Measurements from ENCODE around the gene NF1.

The NF1 gene

GRCh38 chr17:31216031-31216751 is 121.4 kb downstream of the NF1 start:
- peaks cover 2% of the 10 kb centered on the region for H3K79me1 ChIP-seq (ENCODE audit: low read depth, low read length)
- no peaks in the 10 kb centered on the region for H3K27me3 ChIP-seq (ENCODE audit: control insufficient read depth in 3 of 3, insufficient read depth in 3 of 3, low read depth in 1 of 3, low read length in 3 of 3)
- no peak overlapping the region for H3K23ac ChIP-seq (ENCODE audit: low read depth, low read length, poor library complexity)
- no peak overlapping the region for H3K27ac ChIP-seq (replicated peaks; ENCODE audit: low read length)
- H3K4me3 ChIP-seq (ENCODE audit: low read length in 2 of 2): no peak overlapping the region
- no peaks in the 10 kb centered on the region for H3K9me3 ChIP-seq (replicated peaks in 1 of 2; ENCODE audit: control insufficient read depth in 2 of 2, insufficient read depth in 1 of 2, low read depth in 1 of 2, low read length in 2 of 2)
- H3K14ac ChIP-seq (ENCODE audit: low read length): no peak overlapping the region
- no peak overlapping the region for H3K4ac ChIP-seq (ENCODE audit: low read length)
- H4K8ac ChIP-seq (ENCODE audit: low read depth, low read length): no peak overlapping the region
- no peak overlapping the region for H2BK12ac ChIP-seq (ENCODE audit: low read length)
- no peak overlapping the region for H2AFZ ChIP-seq (ENCODE audit: low read length)
- no peak overlapping the region for H2BK15ac ChIP-seq (ENCODE audit: low read length)
- no peak overlapping the region for H2AK5ac ChIP-seq (ENCODE audit: low read depth, low read length)
- no peak overlapping the region for H3K9ac ChIP-seq (ENCODE audit: low read depth, low read length, poor library complexity)
- H3K18ac ChIP-seq (ENCODE audit: low read length): no peak overlapping the region
- H3K4me1 ChIP-seq (ENCODE audit: control insufficient read depth in 2 of 2, insufficient read depth in 1 of 2, low read depth in 1 of 2, low read length in 2 of 2): no peaks in the 10 kb centered on the region
- H3K36me3 ChIP-seq (replicated peaks in 1 of 2; ENCODE audit: control insufficient read depth in 2 of 2, insufficient read depth in 2 of 2, low read length in 2 of 2): peaks cover 4 to 70% of the 10 kb centered on the region in 2 donors
- H2BK120ac ChIP-seq (ENCODE audit: low read depth, low read length): no peak overlapping the region
- no peak overlapping the region for H2BK5ac ChIP-seq (ENCODE audit: low read length)
- DNase-seq (ENCODE audit: low spot score): peak; percentile 12
- WGBS, 2 donors (ENCODE audit: extremely low coverage in 2 of 2, insufficient read length in 2 of 2, insufficient replicate concordance in 1 of 2): no CpG with 5 or more reads among the region's 5 CpGs
- no peak overlapping the region for H3K4me2 ChIP-seq (ENCODE audit: insufficient read depth, low read length, poor library complexity, severe bottlenecking)
- no peak overlapping the region for H4K91ac ChIP-seq (ENCODE audit: low read depth, low read length, poor library complexity)

DNA sequence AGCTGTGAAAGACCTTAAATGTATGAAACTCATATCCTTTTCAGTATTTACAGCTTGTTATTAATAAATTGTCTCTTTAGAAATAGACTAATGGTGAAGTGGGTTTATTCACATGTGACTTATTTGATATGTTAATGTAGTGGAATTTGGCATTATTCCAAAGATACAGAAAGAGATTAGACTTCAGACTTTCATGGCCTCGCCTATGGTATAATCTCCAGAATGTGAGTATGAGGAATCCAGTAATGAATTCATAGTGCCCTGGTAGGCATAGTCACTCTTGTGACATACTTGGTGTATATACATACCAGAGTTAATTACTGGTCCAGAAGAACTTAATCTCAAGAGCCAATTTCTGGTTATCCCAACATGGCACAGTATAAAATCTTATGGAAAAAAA is 129.6 kb downstream of the NF1 start:
- WGBS, 2 donors (ENCODE audit: extremely low coverage in 2 of 2, insufficient read length in 2 of 2, insufficient replicate concordance in 1 of 2): no CpG with 5 or more reads among the region's 1 CpG
- Histone ChIP-seq H3K9me3 (replicated peaks in 1 of 2; ENCODE audit: control insufficient read depth in 2 of 2, insufficient read depth in 1 of 2, low read depth in 1 of 2, low read length in 2 of 2) (no peaks in the 10 kb centered on the region), H3K9ac (ENCODE audit: low read depth, low read length, poor library complexity) (no peak overlapping the region), H3K4me2 (ENCODE audit: insufficient read depth, low read length, poor library complexity, severe bottlenecking) (no peak overlapping the region), H2AK5ac (ENCODE audit: low read depth, low read length) (no peak overlapping the region), H3K79me1 (ENCODE audit: low read depth, low read length) (no peaks in the 10 kb centered on the region), H3K14ac (ENCODE audit: low read length) (no peak overlapping the region), H2BK120ac (ENCODE audit: low read depth, low read length) (no peak overlapping the region), H3K27me3 (ENCODE audit: control insufficient read depth in 3 of 3, insufficient read depth in 3 of 3, low read depth in 1 of 3, low read length in 3 of 3) (no peaks in the 10 kb centered on the region), H3K4me3 (ENCODE audit: low read length in 2 of 2) (no peak overlapping the region), H3K4me1 (ENCODE audit: control insufficient read depth in 2 of 2, insufficient read depth in 1 of 2, low read depth in 1 of 2, low read length in 2 of 2) (no peaks in the 10 kb centered on the region), H4K8ac (ENCODE audit: low read depth, low read length) (no peak overlapping the region), H2BK5ac (ENCODE audit: low read length) (no peak overlapping the region), H3K27ac (replicated peaks; ENCODE audit: low read length) (no peak overlapping the region), H3K36me3 (replicated peaks in 1 of 2; ENCODE audit: control insufficient read depth in 2 of 2, insufficient read depth in 2 of 2, low read length in 2 of 2) (peaks cover 5 to 81% of the 10 kb centered on the region in 2 donors), H2BK12ac (ENCODE audit: low read length) (no peak overlapping the region), H2AFZ (ENCODE audit: low read length) (no peak overlapping the region), H3K18ac (ENCODE audit: low read length) (no peak overlapping the region), H2BK15ac (ENCODE audit: low read length) (no peak overlapping the region), H3K23ac (ENCODE audit: low read depth, low read length, poor library complexity) (no peak overlapping the region), H4K91ac (ENCODE audit: low read depth, low read length, poor library complexity) (no peak overlapping the region), H3K4ac (ENCODE audit: low read length) (no peak overlapping the region)
- DNase-seq (ENCODE audit: low spot score): no peak

DNA sequence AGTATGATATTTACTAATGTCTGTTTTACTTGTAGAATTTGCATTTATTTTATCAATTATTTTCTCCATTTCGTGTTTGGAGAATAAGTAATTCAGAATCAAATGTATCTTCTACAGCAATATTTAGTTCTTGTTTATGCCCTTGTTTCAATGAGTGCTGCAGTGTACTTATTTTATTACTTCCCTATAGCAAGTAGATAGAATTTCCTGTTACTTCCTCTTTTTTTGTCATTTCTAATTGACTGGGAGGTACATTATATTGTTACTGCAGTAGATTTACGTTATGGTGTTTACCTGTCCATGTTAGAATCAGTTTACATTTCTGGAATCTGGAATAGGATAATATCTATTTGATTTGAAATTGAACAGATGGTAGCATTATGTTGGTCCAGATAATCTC is 131.1 kb downstream of the NF1 start:
- Histone ChIP-seq H2AK5ac (ENCODE audit: low read depth, low read length) (no peak overlapping the region), H2AFZ (ENCODE audit: low read length) (no peak overlapping the region), H3K14ac (ENCODE audit: low read length) (no peak overlapping the region), H3K4ac (ENCODE audit: low read length) (no peak overlapping the region), H3K4me3 (ENCODE audit: low read length in 2 of 2) (no peak overlapping the region), H3K36me3 (replicated peaks in 1 of 2; ENCODE audit: control insufficient read depth in 2 of 2, insufficient read depth in 2 of 2, low read length in 2 of 2) (peaks cover 7 to 82% of the 10 kb centered on the region in 2 donors), H3K4me1 (ENCODE audit: control insufficient read depth in 2 of 2, insufficient read depth in 1 of 2, low read depth in 1 of 2, low read length in 2 of 2) (no peaks in the 10 kb centered on the region), H3K23ac (ENCODE audit: low read depth, low read length, poor library complexity) (no peak overlapping the region), H3K9ac (ENCODE audit: low read depth, low read length, poor library complexity) (no peak overlapping the region), H2BK5ac (ENCODE audit: low read length) (no peak overlapping the region), H3K79me1 (ENCODE audit: low read depth, low read length) (no peaks in the 10 kb centered on the region), H4K8ac (ENCODE audit: low read depth, low read length) (no peak overlapping the region), H2BK15ac (ENCODE audit: low read length) (no peak overlapping the region), H2BK120ac (ENCODE audit: low read depth, low read length) (no peak overlapping the region), H3K27me3 (ENCODE audit: control insufficient read depth in 3 of 3, insufficient read depth in 3 of 3, low read depth in 1 of 3, low read length in 3 of 3) (no peaks in the 10 kb centered on the region), H4K91ac (ENCODE audit: low read depth, low read length, poor library complexity) (no peak overlapping the region), H3K27ac (replicated peaks; ENCODE audit: low read length) (no peak overlapping the region), H3K9me3 (replicated peaks in 1 of 2; ENCODE audit: control insufficient read depth in 2 of 2, insufficient read depth in 1 of 2, low read depth in 1 of 2, low read length in 2 of 2) (no peaks in the 10 kb centered on the region), H3K4me2 (ENCODE audit: insufficient read depth, low read length, poor library complexity, severe bottlenecking) (no peak overlapping the region), H3K18ac (ENCODE audit: low read length) (no peak overlapping the region), H2BK12ac (ENCODE audit: low read length) (no peak overlapping the region)
- no peak for DNase-seq (ENCODE audit: low spot score)
- WGBS, 2 donors (ENCODE audit: extremely low coverage in 2 of 2, insufficient read length in 2 of 2, insufficient replicate concordance in 1 of 2): no CpG with 5 or more reads among the region's 2 CpGs

DNA sequence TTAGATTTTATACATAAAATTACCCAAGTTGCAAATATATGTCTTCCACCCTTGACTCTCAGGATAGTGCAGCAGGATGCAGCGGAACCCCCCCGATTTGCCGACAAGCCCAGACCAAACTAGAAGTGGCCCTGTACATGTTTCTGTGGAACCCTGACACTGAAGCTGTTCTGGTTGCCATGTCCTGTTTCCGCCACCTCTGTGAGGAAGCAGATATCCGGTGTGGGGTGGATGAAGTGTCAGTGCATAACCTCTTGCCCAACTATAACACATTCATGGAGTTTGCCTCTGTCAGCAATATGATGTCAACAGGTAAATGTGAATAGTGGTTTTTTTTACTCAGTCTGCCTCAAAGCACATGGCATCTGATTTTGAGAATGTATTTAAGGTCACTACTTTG is 131.6 kb downstream of the NF1 start:
- Histone ChIP-seq H4K91ac (ENCODE audit: low read depth, low read length, poor library complexity) (no peak overlapping the region), H3K14ac (ENCODE audit: low read length) (no peak overlapping the region), H3K18ac (ENCODE audit: low read length) (no peak overlapping the region), H3K4me2 (ENCODE audit: insufficient read depth, low read length, poor library complexity, severe bottlenecking) (no peak overlapping the region), H3K36me3 (replicated peaks in 1 of 2; ENCODE audit: control insufficient read depth in 2 of 2, insufficient read depth in 2 of 2, low read length in 2 of 2) (peaks cover 7 to 84% of the 10 kb centered on the region in 2 donors), H3K27me3 (ENCODE audit: control insufficient read depth in 3 of 3, insufficient read depth in 3 of 3, low read depth in 1 of 3, low read length in 3 of 3) (no peaks in the 10 kb centered on the region), H3K4ac (ENCODE audit: low read length) (no peak overlapping the region), H3K23ac (ENCODE audit: low read depth, low read length, poor library complexity) (no peak overlapping the region), H2BK5ac (ENCODE audit: low read length) (no peak overlapping the region), H2BK12ac (ENCODE audit: low read length) (no peak overlapping the region), H3K79me1 (ENCODE audit: low read depth, low read length) (no peaks in the 10 kb centered on the region), H3K9me3 (replicated peaks in 1 of 2; ENCODE audit: control insufficient read depth in 2 of 2, insufficient read depth in 1 of 2, low read depth in 1 of 2, low read length in 2 of 2) (no peaks in the 10 kb centered on the region), H3K27ac (replicated peaks; ENCODE audit: low read length) (no peak overlapping the region), H4K8ac (ENCODE audit: low read depth, low read length) (no peak overlapping the region), H2AK5ac (ENCODE audit: low read depth, low read length) (no peak overlapping the region), H3K4me3 (ENCODE audit: low read length in 2 of 2) (no peak overlapping the region), H2AFZ (ENCODE audit: low read length) (no peak overlapping the region), H3K9ac (ENCODE audit: low read depth, low read length, poor library complexity) (no peak overlapping the region), H3K4me1 (ENCODE audit: control insufficient read depth in 2 of 2, insufficient read depth in 1 of 2, low read depth in 1 of 2, low read length in 2 of 2) (no peaks in the 10 kb centered on the region), H2BK120ac (ENCODE audit: low read depth, low read length) (no peak overlapping the region), H2BK15ac (ENCODE audit: low read length) (no peak overlapping the region)
- WGBS, 2 donors (ENCODE audit: extremely low coverage in 2 of 2, insufficient read length in 2 of 2, insufficient replicate concordance in 1 of 2): no CpG with 5 or more reads among the region's 5 CpGs
- no peak for DNase-seq (ENCODE audit: low spot score)
